WTC11 (cell line): ENCODE measurements around the gene LMOD2.

Experiments used
- CDX4 ChIP-seq: fragments of 250-450 bp; sonication (Bioruptor Pico); IDR thresholded peaks from 2 replicates; pipeline ENCODE4 v1.9.0; 2021; ENCODE audit warnings: moderate library complexity, mild to moderate bottlenecking, inconsistent platforms, borderline replicate concordance
- CTCF ChIP-seq: fragments of 200-600 bp; IDR thresholded peaks from 2 replicates; pipeline ENCODE4 v1.8.0; 2022; ENCODE audit warnings: antibody characterized with exemption
- FOXP1 ChIP-seq: sonication (generic); formaldehyde crosslinking; IDR thresholded peaks from 2 replicates; pipeline ENCODE4 v1.8.0; 2022; ENCODE audit warnings: missing genetic modification reagents, mild to moderate bottlenecking, moderate library complexity, borderline replicate concordance
- JAZF1 ChIP-seq: fragments of 250-450 bp; sonication (Bioruptor Pico); IDR thresholded peaks from 2 replicates; pipeline ENCODE4 v1.9.0; 2021; ENCODE audit warnings: moderate library complexity, mild to moderate bottlenecking, inconsistent platforms
- MAX ChIP-seq: sonication (generic); formaldehyde crosslinking; IDR thresholded peaks from 2 replicates; pipeline ENCODE4 v1.8.0; 2022; ENCODE audit warnings: mild to moderate bottlenecking, missing genetic modification reagents
- OVOL2 ChIP-seq: fragments of 250-450 bp; sonication (Bioruptor Pico); IDR thresholded peaks from 2 replicates; pipeline ENCODE4 v1.9.0; 2021; ENCODE audit warnings: mild to moderate bottlenecking, borderline replicate concordance
- TCF7 ChIP-seq: sonication (generic); formaldehyde crosslinking; IDR thresholded peaks from 2 replicates; pipeline ENCODE4 v1.8.0; 2022; ENCODE audit warnings: mild to moderate bottlenecking, low read depth, missing genetic modification reagents, moderate library complexity
- USF1 ChIP-seq: sonication (generic); formaldehyde crosslinking; IDR thresholded peaks from 2 replicates; pipeline ENCODE4 v1.8.0; 2022; ENCODE audit warnings: mild to moderate bottlenecking, missing genetic modification reagents

GRCh38 chr7:123635551-123636359 lies 19.9 kb upstream of the LMOD2 start:
- TF ChIP-seq JAZF1 (CRISPR knock-in tag) (no peak), MAX (no peak), CTCF (no peak), TCF7 (CRISPR knock-in tag) (no peak), FOXP1 (CRISPR knock-in tag) (no peak), USF1 (CRISPR knock-in tag) (no peak), CDX4 (CRISPR knock-in tag) (no peak), OVOL2 (CRISPR knock-in tag) (no peak)
